ENCODE measurements around the gene FLRT2.

GRCh38 chr14:85622986-85623685 lies 93.2 kb downstream of the FLRT2 start:
- TF ChIP-seq POLR2A (IDR thresholded peaks at IDR 0.05; ENCODE audit: low read depth, low read length): no peak
- no peak for TF ChIP-seq CTCF (IDR thresholded peaks at IDR 0.05 in 2 of 3, conservative IDR thresholded peaks at IDR 0.05 in 1 of 3; ENCODE audit: control insufficient read depth in 2 of 3, extremely low read depth in 1 of 3, insufficient read depth in 1 of 3, low read depth in 3 of 3, low read length in 3 of 3)
- TF ChIP-seq EP300 (IDR thresholded peaks at IDR 0.05; ENCODE audit: borderline replicate concordance in 1 of 2, control insufficient read depth in 1 of 2, low read depth in 2 of 2, low read length in 2 of 2): no peak

Measured in GM12878 (cell line).